LoVo (cell line): ENCODE results near the gene ZHX3.
"Not testable (repeated sequence)": the region's sequence is repeated elsewhere in the genome, so short reads cannot be mapped to it uniquely, and the experiment has no call there.

Experiments
- DNase-seq: peaks from one replicate; pipeline ENCODE4 v3.0.0-alpha.2; 2016; ENCODE audit warnings: low spot score

The ZHX3 gene

GRCh38 chr20:41330941-41331340 lies 13.4 kb upstream of the ZHX3 start:
- no peak for DNase-seq

DNA sequence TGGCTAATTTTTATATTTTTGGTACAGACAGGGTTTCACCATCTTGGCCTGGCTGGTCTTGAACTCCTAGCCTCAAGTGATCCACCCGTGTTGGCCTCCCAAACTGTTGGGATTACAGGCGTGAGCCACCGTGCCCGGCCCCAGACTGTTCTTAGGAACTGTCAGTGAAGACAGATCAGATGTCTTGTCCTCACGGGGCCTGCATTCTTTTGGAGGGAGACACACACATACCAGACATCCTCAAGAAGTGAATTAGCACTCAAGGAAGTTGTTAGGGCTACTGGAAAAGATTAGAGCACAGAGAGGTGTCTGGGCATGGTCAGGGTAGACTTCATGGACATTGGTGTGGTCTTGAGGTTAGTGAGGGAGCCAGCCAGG lies 12.8 kb upstream of the ZHX3 start:
- DNase-seq: no peak

DNA sequence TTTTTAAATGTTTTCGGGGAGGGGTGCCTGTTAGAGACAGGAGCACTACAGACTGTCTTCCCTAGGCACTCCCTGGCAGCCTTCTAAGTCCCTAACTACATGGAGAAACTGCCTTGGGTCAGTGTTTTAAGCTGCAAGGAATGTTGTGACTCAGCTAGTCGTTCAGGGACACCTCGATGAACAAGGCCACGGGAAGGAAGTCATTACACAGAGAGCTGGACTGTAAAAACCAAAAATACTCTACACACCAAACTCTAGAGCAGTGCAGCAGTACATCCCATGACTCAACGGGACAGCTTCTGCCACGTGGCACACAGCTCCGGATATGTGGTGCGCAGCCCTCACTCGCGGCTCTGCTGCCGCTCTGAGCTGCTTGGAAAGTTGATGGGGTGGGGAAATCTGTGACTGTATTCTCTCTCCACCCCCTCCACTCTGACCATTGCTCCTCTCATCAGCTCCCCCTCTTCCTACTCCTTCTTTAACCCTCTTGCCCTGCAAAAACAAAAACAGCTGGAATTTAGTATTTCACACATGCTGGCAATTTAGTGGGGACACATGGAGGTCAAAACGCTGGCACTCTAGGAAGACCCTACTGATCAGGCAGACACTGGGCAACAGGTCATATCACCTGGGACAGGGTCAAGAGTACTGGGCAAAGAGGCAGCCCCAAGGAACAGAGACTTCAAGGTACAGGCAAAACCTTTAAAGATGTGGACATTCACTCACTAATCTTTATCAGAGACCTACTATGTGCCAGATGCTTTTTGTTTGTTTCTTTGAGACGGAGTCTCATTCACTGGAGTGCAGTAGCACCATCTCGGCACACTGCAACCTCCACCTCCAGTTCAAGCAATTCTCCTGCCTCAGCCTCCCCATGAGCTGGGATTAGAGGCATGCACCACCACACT lies 12.2 kb upstream of the ZHX3 start:
- peak; percentile 38 for DNase-seq

DNA sequence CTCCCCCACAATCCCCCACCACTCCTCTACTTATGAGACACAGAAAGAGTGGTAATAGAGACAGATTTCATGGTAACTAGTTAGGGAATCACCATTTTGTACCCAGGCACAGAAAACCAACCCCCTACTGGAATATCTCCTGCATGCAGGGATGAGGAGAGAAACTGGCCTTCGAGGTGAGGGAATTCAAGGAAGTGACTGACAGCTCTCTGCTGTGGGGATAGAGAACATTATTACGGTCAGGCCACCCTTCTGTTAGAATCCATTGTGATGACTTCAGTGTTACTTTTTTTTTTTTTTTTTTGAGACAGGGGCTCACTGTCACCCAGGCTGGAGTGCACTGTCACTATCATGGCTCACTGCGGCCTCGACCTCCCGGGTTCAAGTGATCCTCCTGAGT lies 9.6 kb upstream of the ZHX3 start:
- DNase-seq: no peak

- DNase-seq: no peak
Measured at GRCh38 chr20:41320976-41321375, 3.4 kb upstream of the ZHX3 start.

DNA sequence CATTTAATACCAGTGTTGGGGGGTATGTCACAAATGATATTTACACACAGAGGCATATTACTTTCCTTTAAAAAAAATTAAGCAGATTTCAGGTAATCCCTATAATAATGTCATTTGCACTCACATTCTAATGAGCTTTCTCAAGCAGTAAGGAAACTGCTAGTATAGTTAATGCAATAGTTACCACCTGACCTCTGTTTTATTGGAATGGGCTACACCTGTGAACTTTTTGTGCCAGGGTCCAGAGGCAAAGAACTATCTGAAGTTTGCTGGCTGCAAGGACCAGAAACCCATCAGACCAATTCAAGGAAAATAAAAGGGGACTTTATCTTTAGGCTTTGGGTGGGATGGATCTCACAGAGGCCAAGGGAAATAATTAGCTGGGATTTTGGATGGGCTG lies 2.9 kb upstream of the ZHX3 start:
- DNase-seq: no peak

GRCh38 chr20:41318271-41318649 lies 729 bp upstream of the ZHX3 start:
- no peak for DNase-seq

GRCh38 chr20:41316602-41317545 lies 657 bp downstream of the ZHX3 start:
- DNase-seq: peak; percentile 53

DNA sequence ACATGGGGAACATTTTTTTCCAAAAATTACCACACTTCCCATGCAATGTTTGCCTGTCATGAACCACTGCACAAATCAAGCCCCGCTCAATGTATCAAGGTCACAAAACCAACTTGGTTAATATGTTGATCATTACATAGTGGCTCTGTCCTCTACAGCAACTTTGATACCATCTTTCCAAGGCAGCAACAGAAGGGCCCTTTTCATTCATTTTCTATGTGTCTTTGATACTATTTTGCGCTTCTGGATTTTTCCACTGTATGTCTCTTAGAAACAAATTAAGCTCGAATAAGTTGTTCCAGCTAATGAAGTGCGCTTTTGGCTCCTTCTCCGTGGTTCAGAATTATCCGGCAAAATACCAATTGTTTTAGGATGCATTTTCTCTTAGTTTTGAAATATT lies 1.5 kb downstream of the ZHX3 start:
- DNase-seq: no peak

- DNase-seq: no peak
Measured at GRCh38 chr20:41314386-41314785, 3.1 kb downstream of the ZHX3 start.

GRCh38 chr20:41312009-41312408 lies 5.5 kb downstream of the ZHX3 start:
- DNase-seq: not testable (repeated sequence)

DNA sequence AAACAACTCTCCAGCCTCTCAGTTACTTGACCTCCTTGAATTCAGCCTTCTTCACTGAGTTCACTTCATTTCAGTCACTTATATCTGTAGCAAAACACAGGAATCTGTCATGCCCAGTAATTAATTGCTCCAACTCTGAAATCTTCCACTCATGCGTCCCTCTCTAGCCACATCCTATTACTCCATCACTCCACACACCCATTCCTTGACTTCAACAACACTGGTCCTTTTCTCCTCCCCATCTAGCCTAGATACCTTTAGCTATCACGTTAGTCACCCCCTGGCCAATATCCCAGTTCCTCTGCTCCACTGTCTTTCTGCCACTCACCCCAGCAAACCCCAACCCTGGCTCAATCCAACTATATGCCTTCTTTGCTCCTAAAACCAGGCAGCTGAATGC lies 7.7 kb downstream of the ZHX3 start:
- no peak for DNase-seq

GRCh38 chr20:41308726-41309413 lies 8.7 kb downstream of the ZHX3 start:
- DNase-seq: no peak

- DNase-seq: no peak
Measured at GRCh38 chr20:41308290-41308711, 9.2 kb downstream of the ZHX3 start.

- no peak for DNase-seq
Measured at GRCh38 chr20:41307021-41307420, 10.5 kb downstream of the ZHX3 start.

- no peak for DNase-seq
Measured at GRCh38 chr20:41306061-41306727, 11.3 kb downstream of the ZHX3 start.

DNA sequence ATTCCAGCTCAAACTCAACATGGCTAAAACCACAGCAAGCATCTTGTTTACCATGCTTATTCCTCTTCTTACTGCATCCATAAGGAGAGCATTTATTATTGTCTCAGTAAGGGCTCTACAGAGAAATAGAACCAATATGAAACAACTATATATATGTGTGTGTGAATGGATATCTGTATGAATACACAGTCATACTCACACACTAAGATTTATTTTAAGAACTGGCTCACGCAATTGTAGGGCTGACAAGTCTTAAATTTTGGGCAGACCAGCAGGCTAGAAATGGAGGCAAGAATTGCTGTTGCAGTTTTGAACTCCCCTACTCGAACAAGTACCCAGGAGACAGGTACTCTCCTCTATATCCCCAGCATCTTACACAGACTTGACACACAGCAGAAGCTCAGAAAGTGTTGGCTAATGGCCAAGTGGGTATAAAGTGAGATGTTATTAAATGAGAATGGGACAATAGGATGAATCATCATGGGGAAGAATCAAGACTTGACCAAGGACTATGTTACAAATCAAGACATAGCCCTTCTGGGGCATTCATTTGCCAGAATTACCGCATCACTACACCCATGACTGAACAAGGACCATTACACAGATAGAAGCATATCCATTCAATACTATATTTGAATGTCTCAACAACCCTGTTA lies 13.0 kb downstream of the ZHX3 start:
- DNase-seq: no peak

- no peak for DNase-seq
Measured at GRCh38 chr20:41304002-41304401, 13.5 kb downstream of the ZHX3 start.

GRCh38 chr20:41300886-41301285 lies 16.6 kb downstream of the ZHX3 start:
- DNase-seq: no peak

DNA sequence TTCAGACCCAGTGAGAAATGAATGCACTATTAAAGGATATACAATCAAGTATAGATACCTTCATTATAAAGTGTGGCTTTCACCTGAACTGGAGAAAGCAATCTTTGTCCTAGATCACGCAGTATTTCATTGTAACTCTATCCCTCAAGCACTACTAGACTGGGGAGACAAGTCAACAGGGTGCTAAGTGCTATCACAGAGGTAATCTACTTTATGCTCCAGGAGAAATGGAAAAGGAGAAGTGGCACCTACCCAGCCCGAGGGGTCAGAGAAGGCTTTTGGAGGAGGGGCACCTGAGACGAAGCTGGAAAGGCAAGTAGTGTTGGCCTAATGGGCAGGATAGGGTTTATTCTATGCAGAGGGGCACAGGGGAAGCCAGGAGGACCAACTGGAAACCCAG lies 17.1 kb downstream of the ZHX3 start:
- no peak for DNase-seq

- no peak for DNase-seq
Measured at GRCh38 chr20:41299899-41300298, 17.6 kb downstream of the ZHX3 start.
